Measurements from ENCODE around the gene ESRP2.

- TF ChIP-seq SPI1 (IDR thresholded peaks at IDR 0.05; ENCODE audit: borderline replicate concordance, low read depth) (no peak), CTCF (IDR thresholded peaks at IDR 0.05; ENCODE audit: insufficient read depth, low read length) (no peak), GABPA (IDR thresholded peaks at IDR 0.05; ENCODE audit: low read depth) (no peak)
Measured at GRCh38 chr16:68186877-68187276, 49.0 kb downstream of the ESRP2 start.
